ENCODE data around the gene CUL9.
"Not testable (repeated sequence)": the region's sequence is repeated elsewhere in the genome, so short reads cannot be mapped to it uniquely, and the experiment has no call there.

CUL9 gene

DNA sequence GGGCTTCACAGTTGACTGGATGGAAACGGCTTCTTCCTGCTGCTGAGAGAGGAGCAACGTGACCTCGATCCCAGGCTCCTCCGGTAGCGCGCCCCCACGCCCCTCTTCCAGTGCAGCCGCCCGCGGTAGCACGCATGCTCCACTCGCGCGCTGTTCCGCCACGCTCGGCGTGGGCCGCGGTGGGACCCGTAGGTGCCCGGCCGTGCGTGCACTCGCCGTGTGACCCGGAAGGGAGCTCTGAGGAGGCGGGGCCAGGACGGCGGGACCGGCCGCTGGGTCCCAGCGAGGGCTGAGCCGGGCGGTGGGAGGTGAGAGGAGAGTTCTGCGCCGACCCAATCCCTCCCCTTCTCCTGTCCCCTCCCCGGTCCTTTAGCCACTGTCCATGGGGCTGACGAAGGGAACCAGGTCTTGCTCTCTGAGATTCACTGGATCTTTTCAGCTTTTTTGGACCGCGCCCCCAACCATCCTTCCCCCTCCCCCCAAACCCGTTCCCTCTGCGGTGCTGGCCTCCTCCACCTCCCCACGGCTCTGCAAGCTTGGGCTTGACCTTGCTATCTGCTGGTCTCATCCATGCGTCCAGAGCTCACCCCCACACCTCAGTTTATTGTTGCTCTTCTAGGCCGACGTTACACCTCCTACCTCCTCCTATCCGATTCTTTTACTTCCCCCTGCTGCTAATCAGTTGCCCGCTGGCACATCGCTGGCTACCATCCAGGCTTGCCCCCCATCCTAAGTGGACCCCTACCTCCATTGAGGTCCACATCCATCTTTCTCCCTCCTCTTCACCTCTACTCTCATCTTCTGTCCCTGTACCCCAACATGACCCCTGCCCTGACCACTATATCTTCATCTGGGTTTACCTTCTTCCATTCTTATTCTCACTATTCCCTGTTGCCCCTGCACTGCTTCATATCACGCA is at the start of gene CUL9:
CUL9 (plus strand) TSS at position 255 of the 919 bp plus-strand sequence. CDS start 2,115 bp downstream, outside the sequence.
- in situ Hi-C loops (cut with MboI; ENCODE audit: low sequenced_read_pairs), result no loop called here

DNA sequence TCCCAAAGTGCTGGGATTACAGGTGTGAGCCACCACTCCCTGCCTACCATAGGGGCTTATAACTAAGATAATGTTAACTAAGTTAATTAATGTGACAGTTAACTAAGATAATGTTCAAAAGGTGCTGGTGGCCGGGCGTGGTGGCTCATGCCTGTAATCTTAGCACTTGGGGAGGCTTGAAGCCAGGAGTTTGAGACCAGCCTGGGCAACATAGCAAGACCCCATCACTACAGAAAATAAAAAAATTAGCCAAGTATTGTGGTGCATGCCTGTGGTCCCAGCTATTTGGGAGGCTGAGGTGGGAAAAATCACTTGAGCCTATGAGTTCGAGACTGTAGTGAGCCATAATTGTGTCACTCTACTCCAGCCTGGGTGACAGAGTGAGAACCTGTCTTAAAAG is 43.7 kb upstream of the CUL9 start:
- in situ Hi-C loops (cut with MboI; ENCODE audit: low sequenced_read_pairs), result no loop called here

DNA sequence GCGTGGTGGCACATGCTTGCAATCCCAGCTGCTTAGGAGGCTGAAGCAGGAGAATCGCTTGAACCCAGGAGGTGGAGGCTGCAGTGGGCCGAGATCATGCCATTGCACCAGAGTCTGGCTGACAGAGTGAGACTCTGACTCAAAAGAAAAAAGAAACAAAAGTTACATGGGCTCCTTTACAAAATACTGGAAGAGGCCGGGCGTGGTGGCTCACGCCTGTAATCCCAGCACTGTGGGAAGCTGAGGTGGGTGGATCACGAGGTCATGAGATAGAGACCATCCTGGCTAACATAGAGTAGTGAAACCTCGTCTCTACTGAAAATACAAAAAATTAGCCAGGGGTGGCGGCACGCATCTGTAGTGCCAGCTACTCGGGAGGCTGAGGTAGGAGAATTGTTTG is 42.0 kb upstream of the CUL9 start:
- in situ Hi-C loops (cut with MboI; ENCODE audit: low sequenced_read_pairs), result not testable (repeated sequence)

DNA sequence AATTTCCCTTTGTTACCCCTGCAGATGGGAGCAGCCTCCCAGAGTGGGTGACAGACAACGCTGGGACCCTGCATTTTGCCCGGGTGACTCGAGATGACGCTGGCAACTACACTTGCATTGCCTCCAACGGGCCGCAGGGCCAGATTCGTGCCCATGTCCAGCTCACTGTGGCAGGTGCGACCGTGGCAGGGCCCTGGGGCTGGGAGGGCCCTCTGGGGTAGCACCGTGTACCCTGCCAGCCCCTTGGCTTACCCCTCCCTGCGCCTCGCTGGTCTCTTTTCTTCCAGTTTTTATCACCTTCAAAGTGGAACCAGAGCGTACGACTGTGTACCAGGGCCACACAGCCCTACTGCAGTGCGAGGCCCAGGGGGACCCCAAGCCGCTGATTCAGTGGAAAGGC is 40.4 kb upstream of the CUL9 start:
- in situ Hi-C loops (cut with MboI; ENCODE audit: low sequenced_read_pairs), result no loop called here

DNA sequence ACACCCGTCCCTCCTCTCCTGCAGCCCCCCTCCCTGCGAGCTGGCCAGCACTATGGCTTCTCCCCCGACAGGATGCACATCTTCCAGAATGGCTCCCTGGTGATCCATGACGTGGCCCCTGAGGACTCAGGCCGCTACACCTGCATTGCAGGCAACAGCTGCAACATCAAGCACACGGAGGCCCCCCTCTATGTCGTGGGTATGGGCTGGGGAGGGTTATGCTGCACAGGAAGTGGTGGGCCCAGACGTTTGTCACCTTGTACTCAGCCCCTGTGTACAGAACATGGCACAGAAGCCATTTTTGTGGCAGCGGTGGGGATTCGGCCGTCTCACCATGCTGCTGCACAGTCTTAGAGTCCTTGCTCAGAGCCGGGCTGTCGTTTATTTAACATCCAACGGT is 39.9 kb upstream of the CUL9 start:
- in situ Hi-C loops (cut with MboI; ENCODE audit: low sequenced_read_pairs), result no loop called here

DNA sequence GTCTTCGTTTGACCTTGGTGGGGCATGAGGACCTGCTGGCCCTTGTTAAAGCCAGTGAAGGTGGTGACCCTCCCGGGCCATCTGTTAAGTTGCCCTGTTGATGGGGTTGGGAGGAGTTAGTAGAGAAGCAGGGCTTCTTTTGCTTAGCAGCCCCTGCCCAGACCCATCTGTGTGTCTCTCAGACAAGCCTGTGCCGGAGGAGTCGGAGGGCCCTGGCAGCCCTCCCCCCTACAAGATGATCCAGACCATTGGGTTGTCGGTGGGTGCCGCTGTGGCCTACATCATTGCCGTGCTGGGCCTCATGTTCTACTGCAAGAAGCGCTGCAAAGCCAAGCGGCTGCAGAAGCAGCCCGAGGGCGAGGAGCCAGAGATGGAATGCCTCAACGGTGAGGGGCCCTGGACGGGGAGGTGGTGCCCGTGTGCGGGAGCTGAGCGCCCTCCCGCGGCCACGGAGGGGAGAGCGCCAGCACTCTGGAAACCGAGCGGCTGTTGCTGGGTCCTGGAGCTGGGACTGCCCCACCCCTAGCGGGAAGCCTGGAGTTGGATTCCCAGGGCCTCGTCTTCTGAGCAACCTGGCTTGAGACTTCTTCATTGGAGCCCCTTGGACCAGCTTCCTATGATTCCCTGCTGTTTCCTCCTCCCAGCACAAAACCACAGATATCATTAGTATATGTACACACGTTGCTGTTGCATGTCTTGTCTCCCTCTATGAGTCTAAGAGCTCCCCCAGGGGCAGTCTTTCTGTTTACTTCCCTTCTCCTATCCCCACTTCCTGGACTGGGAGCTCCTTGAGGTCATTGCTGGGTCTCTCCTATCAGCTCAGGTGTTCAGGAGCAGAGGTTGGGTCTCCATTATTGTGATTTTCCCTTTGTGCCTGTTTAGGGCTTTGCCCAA is 38.5 kb upstream of the CUL9 start:
- in situ Hi-C loops (cut with MboI; ENCODE audit: low sequenced_read_pairs), result no loop called here

DNA sequence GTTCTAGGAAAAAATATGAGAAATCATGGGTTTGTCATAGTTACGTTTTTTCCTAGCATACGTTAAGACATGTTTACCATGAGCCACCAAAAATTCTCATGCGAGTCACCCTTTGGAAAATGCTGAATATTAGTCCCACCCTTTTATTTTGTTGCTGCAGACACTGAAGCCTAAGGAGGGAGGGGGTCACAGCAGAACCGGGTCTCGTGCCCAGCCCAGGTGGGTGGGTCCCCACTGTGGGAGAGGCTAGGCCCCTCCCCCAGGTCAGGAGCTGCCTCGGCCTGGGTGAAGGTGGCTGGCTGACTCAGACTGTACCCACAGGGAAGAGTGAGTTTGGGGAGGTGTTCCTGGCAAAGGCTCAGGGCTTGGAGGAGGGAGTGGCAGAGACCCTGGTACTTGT is 37.1 kb upstream of the CUL9 start:
- in situ Hi-C loops (cut with MboI; ENCODE audit: low sequenced_read_pairs), result loop anchor here (5.0 kb wide), 1 partner anchor 243 kb away; no protein-coding TSS in a partner anchor

DNA sequence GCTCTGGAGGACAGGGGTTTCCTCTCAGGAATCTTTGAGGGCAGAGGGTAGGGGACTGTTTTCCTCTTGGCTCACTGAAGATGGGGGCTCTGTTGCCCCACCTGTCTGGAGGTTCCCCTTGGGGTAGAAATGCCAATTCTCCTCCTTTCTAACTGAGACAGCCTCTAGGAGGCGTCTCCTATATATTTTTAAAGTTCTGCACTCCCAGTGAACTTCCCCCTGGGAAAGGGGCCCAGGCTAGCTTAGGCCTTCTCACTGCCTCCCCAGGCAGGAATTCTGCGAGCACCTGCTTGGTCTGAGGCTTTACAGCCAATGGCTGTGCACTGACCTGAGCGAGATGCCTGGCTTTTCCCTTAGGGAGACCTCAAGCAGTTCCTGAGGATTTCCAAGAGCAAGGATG is 35.7 kb upstream of the CUL9 start:
- in situ Hi-C loops (cut with MboI; ENCODE audit: low sequenced_read_pairs), result loop anchor here (5.0 kb wide), 1 partner anchor 244 kb away; no protein-coding TSS in a partner anchor

DNA sequence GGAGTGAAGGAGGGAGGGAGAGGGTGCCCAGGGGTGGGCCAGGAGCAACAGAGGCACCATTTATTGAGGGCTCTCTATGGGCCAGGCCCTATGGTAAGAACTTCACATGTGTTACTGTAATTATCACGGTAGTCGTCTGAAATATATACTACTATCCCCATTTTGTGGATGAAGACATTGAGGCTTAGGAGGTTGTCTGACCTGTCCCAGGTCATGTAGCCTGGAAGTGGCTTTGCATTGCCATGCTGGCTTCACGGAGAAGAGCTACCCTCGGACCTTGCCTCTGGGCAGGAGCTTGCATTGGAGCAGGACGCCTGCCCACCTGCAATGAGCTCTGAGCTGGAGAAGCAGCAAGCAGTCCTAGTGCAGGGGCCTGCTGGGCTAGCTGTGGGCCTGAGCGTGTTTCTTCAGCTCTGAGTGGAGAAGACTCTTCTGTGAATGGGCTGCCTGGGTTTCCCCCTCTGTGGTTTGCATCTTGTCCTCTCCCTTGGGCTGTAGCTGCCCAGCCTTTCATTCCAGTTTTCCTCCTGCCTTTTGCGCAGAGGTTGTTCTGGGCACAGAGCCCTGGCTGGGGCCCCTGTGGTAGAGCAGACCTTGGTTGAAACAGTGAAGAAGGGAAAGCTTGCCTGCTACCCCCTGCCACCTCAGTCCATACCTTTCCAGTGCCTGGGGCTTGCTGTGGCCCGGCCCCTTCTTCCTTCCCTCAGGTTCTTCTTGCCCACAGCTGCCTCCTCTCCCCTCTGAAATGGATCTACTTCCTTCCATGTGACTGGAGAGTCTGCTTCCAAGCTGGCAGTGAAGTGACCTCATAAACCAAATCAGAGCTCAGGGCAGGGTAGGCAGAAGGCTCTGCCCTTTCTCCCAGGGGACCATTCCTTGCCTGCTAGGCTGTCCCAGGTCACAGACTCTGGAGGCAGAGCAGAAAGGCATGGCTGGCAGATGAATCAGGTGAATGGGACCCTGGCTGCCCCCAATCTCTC is 35.0 kb upstream of the CUL9 start:
- in situ Hi-C loops (cut with MboI; ENCODE audit: low sequenced_read_pairs), result loop anchor here (5.0 kb wide), 1 partner anchor 245 kb away; no protein-coding TSS in a partner anchor

DNA sequence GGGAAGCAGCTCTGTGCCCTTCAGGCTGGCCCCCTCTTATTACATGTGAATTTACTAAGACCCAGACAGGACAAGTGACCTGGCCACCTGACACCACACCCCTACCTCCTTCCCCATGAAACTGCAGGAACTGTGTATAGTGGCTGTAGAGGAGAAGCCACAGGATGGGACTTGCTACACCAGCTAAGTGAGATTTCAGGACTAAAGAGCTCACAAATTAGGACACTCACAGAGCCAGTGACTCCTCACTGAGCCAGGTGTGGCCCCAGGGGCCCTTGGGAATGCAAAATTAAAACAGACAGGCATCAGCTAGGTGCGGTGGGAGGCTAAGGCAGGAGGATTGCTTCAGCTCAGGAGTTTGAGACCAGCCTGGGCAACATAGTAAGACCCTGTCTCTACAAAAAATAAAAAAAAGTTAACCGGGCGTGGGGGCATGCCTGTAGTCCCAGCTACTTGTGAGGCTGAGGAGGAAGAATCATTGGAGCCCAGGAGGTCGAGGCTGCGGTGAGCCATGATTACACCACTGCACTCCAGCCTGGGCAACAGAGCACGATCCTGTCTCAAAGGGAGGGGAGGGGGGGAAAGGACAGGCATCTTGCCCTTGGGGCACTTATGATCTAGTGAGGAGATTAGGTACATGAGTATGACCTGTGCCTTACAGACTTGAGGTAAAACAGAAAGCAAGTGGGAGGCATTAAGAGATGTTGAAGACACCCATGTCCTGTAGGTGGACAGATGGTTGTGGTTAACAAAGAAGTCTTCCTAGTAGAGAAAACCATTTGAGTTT is 34.1 kb upstream of the CUL9 start:
- in situ Hi-C loops (cut with MboI; ENCODE audit: low sequenced_read_pairs), result loop anchor here (5.0 kb wide), 1 partner anchor 246 kb away; no protein-coding TSS in a partner anchor

DNA sequence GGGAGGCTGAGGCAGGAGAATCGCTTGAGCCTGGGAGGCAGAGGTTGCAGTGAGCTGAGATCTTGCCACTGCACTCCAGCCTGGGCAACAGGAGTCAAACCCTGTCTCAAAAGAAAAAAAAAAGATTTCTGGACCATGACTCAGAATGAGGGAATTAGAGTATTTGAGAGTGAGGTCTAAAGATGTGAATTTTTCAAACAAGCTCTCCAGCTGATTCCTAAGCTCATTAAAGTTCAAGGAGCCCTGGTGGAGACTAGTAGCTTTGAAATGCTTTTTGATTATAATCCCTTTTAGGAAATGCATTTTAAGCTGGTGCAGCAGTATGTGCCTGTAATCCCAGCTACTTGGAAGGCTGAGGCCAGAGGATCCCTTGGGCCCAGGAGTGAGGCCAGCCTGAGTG is 32.7 kb upstream of the CUL9 start:
- in situ Hi-C loops (cut with MboI; ENCODE audit: low sequenced_read_pairs), result loop anchor here (5.0 kb wide), 1 partner anchor 247 kb away; no protein-coding TSS in a partner anchor

DNA sequence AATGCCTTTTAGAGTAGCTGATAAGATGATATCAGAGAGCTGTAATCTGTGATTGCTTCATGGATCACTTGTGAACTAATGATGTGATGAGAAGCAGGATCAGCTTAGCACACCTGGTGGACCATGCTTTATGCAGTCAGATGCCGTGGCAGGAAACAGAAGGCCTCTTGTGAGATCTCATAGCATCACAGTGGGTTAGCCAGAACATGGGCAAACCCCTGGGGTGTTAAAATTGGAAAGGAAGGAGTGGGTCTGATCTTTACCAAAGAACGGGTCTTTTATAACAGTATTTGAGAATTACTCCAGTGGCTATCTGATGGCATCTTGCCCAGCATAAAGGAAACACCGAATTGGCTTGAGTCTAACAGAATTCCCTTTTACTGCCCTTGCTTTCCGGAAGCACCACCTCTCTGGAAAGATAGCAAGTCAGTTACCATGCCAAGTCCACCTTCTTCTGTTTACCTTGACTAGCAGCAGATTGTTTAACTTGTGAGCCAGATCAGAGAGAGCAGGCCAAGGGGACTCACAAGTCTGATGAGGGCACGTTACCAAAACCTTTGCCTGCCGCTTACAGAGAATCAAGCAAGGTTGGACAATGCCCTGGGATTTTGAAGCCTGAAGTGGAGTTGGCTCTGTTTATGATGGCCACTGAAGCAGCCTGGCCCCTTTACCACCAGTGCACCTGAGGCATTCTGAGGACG is 31.8 kb upstream of the CUL9 start:
- in situ Hi-C loops (cut with MboI; ENCODE audit: low sequenced_read_pairs), result no loop called here

DNA sequence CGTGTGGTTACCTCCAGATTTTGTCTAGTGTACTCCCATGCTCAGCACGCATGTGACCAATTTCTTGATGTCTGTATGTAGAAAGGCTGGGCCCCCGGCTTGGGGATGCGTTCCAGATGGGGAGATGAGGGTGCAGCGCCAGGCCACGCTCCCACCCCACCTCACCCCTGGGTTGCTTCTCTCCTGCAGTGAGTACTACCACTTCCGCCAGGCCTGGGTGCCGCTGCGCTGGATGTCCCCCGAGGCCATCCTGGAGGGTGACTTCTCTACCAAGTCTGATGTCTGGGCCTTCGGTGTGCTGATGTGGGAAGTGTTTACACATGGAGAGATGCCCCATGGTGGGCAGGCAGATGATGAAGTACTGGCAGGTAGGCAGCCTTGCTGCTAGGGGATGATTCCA is 22.4 kb upstream of the CUL9 start:
- in situ Hi-C loops (cut with MboI; ENCODE audit: low sequenced_read_pairs), result no loop called here

DNA sequence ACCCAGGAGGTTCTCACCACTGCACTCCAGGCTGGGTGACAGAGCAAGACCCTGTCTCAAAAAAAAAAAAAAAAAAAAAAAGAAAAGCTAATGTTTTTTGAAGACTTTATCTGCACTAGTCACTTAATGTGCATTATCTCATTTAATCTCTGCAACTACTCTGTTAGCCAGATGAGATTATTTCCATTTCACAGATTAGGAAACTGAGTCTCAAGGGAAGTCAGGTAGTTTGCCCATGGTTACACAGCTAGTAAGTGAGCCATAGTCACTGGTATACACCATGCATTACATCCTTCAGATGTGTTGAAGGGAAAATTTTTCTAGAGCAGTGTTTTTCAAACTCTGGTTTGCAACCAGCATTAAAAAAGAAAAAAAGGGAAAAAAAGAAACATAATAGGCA is 18.1 kb upstream of the CUL9 start:
- in situ Hi-C loops (cut with MboI; ENCODE audit: low sequenced_read_pairs), result no loop called here

DNA sequence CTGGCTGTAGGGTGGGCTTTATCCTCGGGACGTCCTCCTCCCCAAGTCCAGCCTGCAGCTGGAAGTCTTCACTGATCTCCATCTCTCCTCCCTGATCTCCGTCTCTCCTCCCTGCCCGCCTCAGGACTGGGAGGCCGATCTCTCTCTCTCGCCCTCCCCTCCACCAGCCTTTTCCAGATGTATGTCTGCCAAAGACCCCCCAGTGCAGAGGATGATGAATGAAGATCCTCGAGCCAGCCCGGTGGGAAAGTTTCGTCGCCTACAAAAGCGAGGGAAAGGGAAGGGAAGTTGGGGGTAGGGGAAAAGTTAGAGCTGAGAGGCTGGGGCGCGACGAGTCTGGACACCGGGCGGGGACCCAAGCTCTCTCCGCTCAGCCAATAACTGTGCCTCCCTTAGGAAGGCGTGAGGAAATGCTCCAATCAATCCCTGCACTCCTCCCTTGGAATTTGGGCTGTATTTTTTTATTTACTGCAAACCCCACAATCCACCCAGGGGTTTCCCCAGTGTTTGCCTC is 11.5 kb upstream of the CUL9 start:
- in situ Hi-C loops (cut with MboI; ENCODE audit: low sequenced_read_pairs), result no loop called here

DNA sequence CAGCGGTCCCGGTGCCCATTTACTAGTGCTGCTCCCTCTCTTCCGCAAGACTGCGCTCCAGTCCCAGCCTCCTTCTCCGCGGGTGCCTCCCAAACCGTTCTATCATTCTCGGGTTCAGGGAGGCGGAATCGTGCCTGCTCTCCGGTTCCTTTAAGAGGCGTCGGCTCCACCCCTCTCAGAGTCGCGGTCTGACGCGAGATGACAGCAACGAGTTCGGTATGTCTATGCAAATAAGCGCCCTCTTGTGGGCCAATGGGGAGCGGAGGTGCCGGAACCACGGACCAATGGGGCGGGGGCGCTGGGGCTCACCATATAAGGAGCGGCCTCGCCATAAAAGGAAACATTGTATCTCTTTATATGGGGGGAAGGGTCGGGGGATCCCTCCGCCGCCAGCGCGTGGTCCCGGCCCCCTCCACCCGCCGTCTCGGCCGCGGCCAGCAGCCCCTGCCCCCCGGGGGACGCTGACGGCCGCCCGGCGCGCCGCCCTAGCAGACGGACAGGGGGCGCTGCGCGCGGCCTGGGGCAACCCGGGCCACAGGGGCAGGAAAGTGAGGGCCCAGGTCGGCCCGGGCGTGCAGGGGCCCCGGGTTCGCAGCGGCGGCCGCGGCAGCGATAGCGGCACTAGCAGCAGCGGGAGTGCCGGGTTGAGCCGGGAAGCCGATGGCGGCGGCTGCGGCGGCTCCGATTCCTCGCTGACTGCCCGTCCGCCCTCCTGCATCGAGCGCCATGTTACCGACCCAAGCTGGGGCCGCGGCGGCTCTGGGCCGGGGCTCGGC is 10.9 kb upstream of the CUL9 start, which contains the start of gene SRF:
SRF (plus strand) TSS at position 339 of the 776 bp plus-strand sequence; CDS start at position 727, 388 bp downstream.
- in situ Hi-C loops (cut with MboI; ENCODE audit: low sequenced_read_pairs), result no loop called here

DNA sequence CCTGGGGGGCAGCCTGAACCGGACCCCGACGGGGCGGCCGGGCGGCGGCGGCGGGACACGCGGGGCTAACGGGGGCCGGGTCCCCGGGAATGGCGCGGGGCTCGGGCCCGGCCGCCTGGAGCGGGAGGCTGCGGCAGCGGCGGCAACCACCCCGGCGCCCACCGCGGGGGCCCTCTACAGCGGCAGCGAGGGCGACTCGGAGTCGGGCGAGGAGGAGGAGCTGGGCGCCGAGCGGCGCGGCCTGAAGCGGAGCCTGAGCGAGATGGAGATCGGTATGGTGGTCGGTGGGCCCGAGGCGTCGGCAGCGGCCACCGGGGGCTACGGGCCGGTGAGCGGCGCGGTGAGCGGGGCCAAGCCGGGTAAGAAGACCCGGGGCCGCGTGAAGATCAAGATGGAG is 10.3 kb upstream of the CUL9 start:
- in situ Hi-C loops (cut with MboI; ENCODE audit: low sequenced_read_pairs), result no loop called here
